ENCODE results near the gene TALDO1.
"Not testable (repeated sequence)": the region's sequence is repeated elsewhere in the genome, so short reads cannot be mapped to it uniquely, and the experiment has no call there.

Gene TALDO1

GRCh38 chr11:737899-738298 lies 9.4 kb upstream of the TALDO1 start:
- DNase-seq, result not testable (repeated sequence)

- no peak for DNase-seq
Observed at GRCh38 chr11:742156-742546, 5.1 kb upstream of the TALDO1 start.

- no peak for DNase-seq
Observed at GRCh38 chr11:742571-743201, 4.6 kb upstream of the TALDO1 start.

GRCh38 chr11:745428-745827 lies 1.8 kb upstream of the TALDO1 start:
- DNase-seq, result no peak

DNA sequence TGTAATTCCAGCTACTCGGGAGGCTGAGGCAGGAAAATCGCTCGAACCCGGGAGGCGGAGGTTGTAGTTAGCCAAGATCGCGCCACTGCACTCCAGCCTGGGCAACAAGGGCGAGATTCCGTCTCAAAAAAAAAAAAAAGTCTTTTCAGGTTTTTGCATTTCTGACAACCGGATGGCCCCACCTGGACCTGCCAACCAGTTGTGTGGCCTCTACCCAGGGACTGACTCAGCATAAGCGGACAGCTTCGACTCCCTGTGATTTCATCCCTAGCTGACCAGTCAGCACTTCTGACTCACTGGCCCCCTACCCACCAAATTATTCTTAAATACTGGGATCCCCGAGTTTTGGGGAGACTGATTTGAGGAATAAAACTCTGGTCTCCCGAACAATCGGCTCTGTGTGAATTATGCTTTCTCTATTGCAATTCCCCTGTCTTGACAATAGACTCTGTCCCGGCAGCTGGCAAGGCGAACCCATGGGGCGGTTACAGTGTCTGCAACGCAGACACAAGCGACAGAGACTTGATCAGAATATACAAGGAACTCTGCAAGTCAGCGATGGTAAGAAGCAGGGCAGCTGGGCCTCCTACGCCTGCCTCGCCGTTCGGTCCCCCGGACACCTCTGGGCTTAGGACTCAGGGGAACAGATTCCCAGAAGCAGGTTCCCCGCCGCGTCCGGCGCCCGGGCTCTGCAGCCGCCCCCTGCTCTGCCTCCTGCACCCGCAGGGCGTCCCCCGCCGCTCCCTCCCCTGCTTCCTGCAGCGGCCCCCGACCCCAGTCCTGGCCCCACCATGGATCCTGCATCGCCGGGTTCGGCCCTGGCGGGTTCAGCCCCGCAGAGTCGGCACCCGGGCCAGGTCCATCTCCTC lies 741 bp upstream of the TALDO1 start:
- peak; percentile 1 for DNase-seq

DNA sequence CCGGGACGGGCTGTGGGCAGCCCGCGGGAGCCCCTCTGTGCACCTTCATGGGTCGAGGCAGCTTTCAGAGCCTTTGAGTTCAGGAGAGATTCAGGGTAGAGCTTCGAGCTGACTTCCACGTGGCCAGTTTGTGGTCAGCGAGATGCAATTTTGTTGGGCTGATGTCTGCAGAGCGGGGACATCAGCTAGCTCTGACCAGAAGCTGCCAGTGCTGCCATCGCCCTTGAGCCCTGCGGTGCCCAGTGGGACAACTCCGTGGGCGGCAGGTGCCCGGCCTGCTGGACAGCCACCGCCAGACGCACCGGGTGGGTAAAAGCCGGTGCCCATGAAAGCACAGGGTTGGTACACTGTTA lies 719 bp downstream of the TALDO1 start:
- DNase-seq, result no peak

GRCh38 chr11:749731-750130 lies 2.5 kb downstream of the TALDO1 start:
- no peak for DNase-seq

DNA sequence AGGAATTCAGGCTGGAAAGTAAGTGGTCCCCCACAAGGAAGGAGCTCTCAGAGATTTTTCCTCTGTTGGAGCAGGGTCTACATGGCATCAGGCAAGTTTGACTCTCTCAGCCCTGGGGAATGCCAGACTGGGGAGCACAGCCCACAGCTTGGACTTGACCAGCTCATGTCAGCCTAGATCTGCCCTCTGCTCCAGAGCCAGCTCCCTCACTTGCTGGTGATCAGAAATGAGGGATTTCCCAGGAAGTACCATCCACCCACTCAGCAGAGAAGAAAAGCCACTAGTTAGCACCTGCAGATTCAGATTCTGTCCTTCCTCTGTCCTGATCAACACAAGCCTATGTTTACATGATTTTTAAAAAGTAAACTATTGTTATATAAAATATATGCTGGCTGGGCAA lies 13.0 kb downstream of the TALDO1 start:
- no peak for DNase-seq

- DNase-seq, result no peak
Observed at GRCh38 chr11:761526-762108, 14.4 kb downstream of the TALDO1 start.

GRCh38 chr11:762421-763072 lies 15.3 kb downstream of the TALDO1 start:
- no peak for DNase-seq

GRCh38 chr11:763073-763463 lies 15.8 kb downstream of the TALDO1 start:
- no peak for DNase-seq

DNA sequence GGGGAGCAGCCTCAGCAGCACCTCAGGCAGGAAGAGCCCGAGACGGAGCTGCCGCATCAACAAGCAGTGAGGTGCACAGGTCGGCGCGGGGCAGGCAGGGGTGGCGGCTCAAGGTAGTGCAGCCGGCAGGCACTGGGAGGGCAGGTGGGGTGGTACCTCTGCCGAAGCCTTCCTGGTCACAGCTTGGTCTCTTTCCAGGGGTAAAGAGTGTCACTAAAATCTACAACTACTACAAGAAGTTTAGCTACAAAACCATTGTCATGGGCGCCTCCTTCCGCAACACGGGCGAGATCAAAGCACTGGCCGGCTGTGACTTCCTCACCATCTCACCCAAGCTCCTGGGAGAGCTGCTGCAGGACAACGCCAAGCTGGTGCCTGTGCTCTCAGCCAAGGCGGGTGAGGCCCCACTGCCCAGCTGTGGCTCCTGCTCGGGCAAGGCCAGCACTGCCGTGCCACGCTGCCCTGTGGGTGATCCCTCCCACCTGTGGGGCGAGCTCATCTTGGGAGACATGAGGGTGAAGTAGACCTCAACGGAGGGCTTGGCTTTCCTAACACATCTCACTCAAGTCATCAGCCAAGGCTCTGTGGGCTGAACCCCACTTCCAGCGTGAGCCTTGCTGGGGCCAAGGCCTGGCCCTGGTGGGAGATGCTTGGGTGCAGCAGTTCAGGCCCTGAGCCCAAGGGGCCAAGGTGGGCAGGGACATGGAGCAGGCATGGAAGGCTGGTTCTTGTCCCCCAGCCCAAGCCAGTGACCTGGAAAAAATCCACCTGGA lies 16.5 kb downstream of the TALDO1 start:
- DNase-seq, result no peak

DNA sequence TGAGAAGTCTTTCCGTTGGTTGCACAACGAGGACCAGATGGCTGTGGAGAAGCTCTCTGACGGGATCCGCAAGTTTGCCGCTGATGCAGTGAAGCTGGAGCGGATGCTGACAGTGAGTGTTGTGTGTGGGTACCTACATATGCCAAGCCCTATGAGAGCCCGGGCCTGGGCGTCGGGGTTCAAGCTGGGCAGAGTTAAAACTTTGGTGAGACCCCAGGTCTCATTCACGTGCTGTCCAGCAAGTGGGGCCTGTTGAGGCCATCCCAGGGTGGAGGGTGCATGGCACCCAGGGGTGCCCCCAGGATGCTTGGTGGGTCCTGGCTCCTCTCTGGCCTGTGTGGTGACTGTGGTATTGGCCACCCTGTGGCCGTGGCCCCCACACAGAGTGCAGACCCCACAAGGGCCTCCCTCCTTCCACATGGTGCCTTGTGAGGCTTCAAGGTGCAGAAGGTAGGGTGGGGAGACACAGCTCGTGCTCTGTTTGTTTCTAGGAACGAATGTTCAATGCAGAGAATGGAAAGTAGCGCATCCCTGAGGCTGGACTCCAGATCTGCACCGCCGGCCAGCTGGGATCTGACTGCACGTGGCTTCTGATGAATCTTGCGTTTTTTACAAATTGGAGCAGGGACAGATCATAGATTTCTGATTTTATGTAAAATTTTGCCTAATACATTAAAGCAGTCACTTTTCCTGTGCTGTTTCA lies 17.2 kb downstream of the TALDO1 start:
- no peak for DNase-seq

- no peak for DNase-seq
Observed at GRCh38 chr11:765025-765801, 17.9 kb downstream of the TALDO1 start.

DNA sequence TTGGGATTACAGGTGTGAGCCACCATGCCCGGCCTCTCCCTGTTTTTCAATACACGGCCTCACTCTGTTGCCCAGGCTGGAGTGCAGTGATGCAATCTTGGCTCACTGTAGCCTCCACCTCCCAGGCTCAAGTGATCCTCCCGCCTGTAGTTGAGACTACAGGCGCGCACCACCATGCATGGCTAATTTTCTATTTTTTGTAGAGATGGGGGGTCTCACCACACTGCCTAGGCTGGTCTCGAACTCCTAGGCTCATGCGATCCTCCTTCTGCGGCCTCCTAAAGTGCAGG lies 18.5 kb downstream of the TALDO1 start:
- no peak for DNase-seq

GRCh38 chr11:766106-766935 lies 19.1 kb downstream of the TALDO1 start:
- no peak for DNase-seq

DNA sequence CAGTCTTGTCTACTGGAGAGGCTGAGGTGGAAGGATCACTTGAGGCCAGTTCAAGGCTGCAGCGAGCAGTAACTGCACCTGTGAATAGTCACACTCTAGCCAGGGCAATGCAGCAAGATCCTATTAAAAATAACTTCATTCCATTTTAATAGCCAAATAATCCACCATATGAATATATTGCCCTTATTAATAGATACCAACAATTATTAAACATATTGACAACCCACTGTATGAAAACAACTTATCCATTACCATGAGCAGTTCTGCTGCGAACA lies 19.6 kb downstream of the TALDO1 start:
- no peak for DNase-seq

DNA sequence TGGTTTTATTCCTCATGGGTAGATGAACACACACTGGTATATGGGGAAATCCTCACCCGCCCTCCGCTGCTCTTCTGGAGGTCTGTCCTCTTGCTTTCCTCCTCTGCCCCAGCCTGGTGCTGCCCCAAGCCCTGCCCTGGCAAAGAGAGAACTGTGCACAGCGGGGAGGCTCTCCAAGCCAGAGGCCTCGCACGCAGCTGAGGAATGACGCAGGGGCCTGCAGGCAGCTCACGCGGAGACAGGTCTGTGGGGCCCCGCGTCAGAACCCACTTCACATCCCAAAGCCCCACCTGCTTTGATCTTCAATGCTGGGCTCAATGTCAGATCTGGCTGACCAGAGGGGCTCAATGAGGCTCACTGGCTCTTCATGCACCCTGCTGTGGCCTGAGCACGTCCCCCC lies 20.0 kb downstream of the TALDO1 start:
- no peak for DNase-seq

- DNase-seq, result no peak
Observed at GRCh38 chr11:769887-770641, 22.8 kb downstream of the TALDO1 start.

All from DMS79 treated with DMSO at 0.1 percent for 48 hours (cell line).